Measurements from ENCODE around the gene BIRC2.

The BIRC2 gene

DNA sequence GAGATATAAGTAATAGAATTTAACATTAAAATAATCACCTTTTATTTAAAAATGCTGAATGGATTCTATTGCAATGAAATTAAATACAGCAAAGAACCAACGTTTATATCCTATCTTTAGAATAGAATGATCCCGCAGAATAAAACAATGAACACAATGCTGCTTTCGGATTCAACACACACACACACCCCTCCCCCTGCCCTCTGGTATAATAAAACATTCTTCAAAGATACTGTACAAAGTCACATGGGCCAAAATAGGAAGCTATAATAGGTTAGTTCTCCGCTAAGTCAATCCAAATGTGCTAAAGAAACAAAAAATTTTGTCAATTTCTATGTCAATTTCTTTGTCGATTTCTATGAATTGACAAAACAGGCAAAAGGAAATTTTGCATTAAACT is 58.5 kb downstream of the BIRC2 start:
- no peak for DNase-seq

- DNase-seq = no peak
Measured at GRCh38 chr11:102406099-102406498, 59.1 kb downstream of the BIRC2 start.

DNA sequence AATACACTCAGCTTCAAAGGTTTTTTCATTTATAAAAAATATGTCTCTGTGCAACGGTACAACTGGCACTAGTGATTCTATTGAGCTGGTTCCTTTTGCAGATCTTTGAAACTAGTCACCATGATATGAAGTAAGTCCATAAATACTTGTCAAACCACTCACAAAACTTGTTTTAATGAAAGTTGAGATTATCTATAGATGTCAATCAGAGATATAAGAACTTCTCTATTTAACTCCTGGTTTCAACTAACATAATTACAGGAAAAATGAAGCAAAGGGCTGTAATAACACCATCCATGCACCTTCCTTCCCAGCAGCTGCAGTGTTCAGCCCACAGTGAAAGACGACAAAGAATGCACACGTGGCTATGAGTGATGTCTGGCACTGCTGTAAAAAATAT is 60.9 kb downstream of the BIRC2 start:
- no peak for DNase-seq

DNA sequence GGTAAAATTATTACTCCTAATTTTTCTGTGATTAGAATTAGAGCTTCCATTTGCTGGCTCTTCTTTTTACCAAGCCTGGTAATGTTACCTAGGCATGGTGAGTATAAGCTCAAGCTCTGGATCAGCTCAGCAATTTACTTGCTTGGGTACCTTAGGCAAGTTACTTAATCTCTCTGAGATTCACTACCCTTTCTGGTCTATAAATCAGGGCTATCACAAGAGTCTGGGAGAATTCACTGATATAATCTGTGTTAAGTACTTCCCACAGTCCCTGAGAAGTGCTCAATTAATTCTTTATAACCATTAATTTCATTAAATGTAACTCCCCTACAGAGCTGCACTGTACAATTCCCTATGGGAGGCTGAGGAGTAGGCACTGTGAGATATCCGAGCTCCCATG is 61.3 kb downstream of the BIRC2 start:
- DNase-seq = no peak

DNA sequence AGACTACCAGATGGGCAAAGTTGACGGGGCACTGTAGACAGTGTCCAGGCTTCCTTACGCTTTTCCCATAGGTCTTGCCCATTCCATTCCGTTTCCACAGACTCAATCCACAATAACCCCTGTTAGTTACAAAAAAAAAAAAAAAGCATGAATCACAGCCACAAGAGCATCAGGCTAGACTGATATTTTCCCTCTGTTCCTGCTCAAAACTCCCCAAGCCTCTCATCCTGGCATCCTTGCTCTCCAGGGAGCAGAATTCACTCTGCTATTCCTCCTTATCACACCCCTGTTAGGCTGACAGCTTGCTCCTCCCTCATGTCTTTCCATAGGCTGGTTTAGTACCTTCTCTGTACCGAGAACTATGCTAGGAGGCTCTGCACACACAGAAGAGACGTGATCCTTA is 63.4 kb downstream of the BIRC2 start:
- no peak for DNase-seq

GRCh38 chr11:102411142-102411541 is 64.1 kb downstream of the BIRC2 start:
- DNase-seq = no peak

- DNase-seq = no peak
Measured at GRCh38 chr11:102413497-102413896, 66.5 kb downstream of the BIRC2 start.

DNA sequence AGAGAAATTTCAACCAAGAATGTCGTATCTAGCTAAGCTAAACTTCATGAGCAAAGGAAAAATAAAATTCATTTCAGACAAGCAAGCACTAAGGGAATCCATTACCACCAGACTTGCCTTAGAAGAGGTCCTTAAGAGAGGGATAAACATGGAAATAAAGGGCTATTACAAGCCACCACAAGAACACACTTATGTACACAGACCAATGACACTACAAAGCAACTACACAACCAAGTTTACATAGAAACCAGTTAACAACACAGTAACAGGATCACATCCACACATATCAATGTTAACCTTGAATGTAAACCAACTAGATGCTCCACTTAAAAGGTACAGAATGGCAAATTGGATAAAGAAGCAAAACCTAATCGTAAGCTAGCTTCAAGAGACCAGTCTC is 67.5 kb downstream of the BIRC2 start:
- no peak for DNase-seq

DNA sequence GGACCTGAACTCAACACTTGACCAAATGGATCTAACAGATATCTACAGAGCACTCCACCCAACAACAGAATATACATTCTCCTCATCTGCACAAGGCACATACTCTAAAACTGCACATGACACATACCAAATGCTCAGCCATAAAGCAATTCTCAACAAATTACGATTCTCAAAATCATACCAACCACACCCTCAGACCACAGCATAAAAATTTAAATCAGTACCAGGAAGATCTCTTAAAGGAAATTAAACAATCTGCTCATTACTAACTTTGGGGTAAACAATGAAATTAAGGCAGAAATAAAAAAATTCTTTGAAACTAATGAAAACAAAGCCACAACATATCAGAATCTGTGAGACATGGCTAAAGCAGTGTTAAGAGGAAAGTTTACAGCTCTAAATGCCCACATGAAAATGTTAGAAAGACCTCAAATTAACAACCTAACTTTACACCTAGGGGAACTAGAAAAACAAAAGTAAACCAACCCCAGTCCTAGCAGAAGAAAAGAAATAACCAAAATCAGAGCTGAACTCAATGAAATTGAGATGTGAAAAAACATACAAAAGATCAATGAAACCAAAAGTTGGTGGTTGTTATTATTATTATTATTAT is 68.4 kb downstream of the BIRC2 start:
- DNase-seq = no peak

GRCh38 chr11:102416976-102417375 is 70.0 kb downstream of the BIRC2 start:
- no peak for DNase-seq

DNA sequence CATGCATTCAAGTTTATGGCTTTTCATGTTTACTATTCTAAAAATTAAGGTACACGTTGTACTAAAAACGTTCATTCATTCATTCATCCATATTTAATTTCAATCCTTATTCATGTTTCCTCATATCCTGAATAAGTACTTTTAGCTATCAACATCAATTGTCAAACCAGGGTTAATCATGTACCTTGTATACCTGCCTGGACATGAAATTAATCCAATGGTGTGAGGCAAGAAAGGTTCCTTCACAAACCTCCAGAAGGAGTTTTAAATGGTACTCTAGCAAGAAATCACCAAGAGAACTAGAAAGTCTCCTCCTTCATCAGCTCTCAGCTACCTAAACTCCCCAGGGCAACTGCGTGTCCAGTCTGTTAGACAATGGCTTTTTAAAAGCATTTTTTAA is 72.2 kb downstream of the BIRC2 start:
- DNase-seq = no peak

GRCh38 chr11:102420547-102420946 is 73.5 kb downstream of the BIRC2 start:
- DNase-seq = no peak

DNA sequence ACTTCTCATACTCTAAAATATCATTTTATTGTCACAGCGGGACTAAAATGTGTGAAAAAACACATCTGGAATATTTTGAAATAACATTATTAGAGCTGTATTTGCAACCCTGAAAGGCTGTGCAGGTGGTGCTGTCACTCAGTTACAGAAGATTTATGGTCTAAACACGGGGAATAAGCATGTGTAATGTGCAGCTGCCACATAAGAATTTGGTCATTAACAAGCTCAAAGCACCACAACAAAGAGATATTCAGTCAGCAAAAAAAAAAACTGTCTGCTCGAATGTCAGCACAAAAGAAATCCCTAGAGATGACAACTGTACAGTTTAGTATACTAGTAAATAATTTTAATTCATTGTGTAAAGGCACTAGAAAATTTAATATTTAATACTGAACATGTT is 74.2 kb downstream of the BIRC2 start:
- DNase-seq = no peak

GRCh38 chr11:102422817-102423712 is 76.1 kb downstream of the BIRC2 start:
- DNase-seq = no peak

GRCh38 chr11:102423936-102424335 is 76.9 kb downstream of the BIRC2 start:
- no peak for DNase-seq

DNA sequence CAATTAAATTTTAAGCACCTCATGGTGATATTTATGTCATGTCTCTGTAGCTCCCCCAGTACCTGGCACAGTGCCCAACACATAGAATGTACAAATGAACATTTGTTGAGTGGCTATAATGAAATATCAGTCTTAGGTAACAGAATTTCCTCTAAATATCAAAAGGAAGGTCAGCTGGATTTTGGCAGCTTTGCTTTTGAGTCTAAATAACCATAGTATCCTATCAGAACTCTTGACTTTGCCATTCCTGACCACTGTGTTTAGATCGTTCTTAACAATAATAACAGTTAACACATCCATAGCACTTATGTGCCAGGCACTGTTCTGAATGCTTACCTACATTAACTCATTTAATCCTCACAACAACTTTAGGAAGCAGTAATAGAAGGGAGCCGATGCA is 79.0 kb downstream of the BIRC2 start:
- DNase-seq = no peak

GRCh38 chr11:102426570-102426969 is 79.6 kb downstream of the BIRC2 start:
- DNase-seq = no peak

DNA sequence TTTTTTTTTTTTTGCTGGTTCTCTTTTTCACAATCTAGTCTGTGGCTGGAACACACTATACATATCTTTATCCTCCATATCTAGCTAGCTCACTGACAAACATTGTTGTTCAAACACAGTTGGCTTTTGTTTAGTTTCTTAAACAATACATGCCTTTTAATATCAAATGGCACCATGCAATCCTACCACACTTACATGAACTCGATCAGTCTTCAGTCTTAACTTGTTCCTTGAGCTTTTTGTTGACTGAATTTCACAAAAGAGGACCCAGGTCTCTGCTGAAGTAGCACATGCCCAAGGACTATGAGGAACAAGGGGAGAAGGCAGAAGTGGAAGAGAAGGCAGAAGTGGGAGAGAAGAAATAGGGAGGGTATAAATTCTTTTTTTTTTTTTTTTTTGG is 80.1 kb downstream of the BIRC2 start:
- DNase-seq = no peak
